ENCODE measurements around the gene SHANK3. TPM values are rescaled to one million over a fixed set of nuclear protein-coding genes. Genes with fewer than 3 reads are reported as not detected.
"Not testable (repeated sequence)": the region's sequence is repeated elsewhere in the genome, so short reads cannot be mapped to it uniquely, and the experiment has no call there.

SHANK3 gene
- total and polyA plus RNA-seq, 2 donors from 2014 or later: 8.8 to 40.5 TPM

GRCh38 chr22:50653256-50653655 lies 19.4 kb upstream of the SHANK3 start:
- FAIRE-seq: no peak
- H3K4me3 ChIP-seq (ENCODE audit: low read length in 3 of 3): no peak overlapping the region
- TF ChIP-seq, protein P1, sequence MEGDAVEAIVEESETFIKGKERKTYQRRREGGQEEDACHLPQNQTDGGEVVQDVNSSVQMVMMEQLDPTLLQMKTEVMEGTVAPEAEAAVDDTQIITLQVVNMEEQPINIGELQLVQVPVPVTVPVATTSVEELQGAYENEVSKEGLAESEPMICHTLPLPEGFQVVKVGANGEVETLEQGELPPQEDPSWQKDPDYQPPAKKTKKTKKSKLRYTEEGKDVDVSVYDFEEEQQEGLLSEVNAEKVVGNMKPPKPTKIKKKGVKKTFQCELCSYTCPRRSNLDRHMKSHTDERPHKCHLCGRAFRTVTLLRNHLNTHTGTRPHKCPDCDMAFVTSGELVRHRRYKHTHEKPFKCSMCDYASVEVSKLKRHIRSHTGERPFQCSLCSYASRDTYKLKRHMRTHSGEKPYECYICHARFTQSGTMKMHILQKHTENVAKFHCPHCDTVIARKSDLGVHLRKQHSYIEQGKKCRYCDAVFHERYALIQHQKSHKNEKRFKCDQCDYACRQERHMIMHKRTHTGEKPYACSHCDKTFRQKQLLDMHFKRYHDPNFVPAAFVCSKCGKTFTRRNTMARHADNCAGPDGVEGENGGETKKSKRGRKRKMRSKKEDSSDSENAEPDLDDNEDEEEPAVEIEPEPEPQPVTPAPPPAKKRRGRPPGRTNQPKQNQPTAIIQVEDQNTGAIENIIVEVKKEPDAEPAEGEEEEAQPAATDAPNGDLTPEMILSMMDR (IDR thresholded peaks at IDR 0.05; ENCODE audit: borderline replicate concordance, extremely low read depth, insufficient read depth): no peak

GRCh38 chr22:50654664-50655063 lies 18.0 kb upstream of the SHANK3 start:
- H3K9ac ChIP-seq (ENCODE audit: low read length in 3 of 3); H3K4me3 ChIP-seq (ENCODE audit: low read length in 3 of 3); DNase-seq; H3K4me1 ChIP-seq (ENCODE audit: control insufficient read depth in 2 of 3, insufficient read depth in 2 of 3, low read depth in 1 of 3, low read length in 3 of 3); H3K27me3 ChIP-seq (ENCODE audit: control insufficient read depth, insufficient read depth, low read length); intact Hi-C loops (cut with DNase I); FAIRE-seq; H3K9me3 ChIP-seq (ENCODE audit: control insufficient read depth in 2 of 3, insufficient read depth in 1 of 3, low read length in 3 of 3); H3K27ac ChIP-seq (ENCODE audit: low read depth in 2 of 2, low read length in 2 of 2); H3K36me3 ChIP-seq (ENCODE audit: control insufficient read depth in 2 of 3, insufficient read depth in 3 of 3, low read length in 3 of 3): not testable (repeated sequence)

More at GRCh38 chr22:50653256-50653655, 19.4 kb upstream of the SHANK3 start:
- Histone ChIP-seq H3K4me1 (ENCODE audit: control insufficient read depth in 2 of 3, insufficient read depth in 2 of 3, low read depth in 1 of 3, low read length in 3 of 3) (peaks cover 0 to 7% (median 7%) of the 10 kb centered on the region in 3 donors), H3K36me3 (ENCODE audit: control insufficient read depth in 2 of 3, insufficient read depth in 3 of 3, low read length in 3 of 3) (no peaks in the 10 kb centered on the region), H3K9me3 (ENCODE audit: control insufficient read depth in 2 of 3, insufficient read depth in 1 of 3, low read length in 3 of 3) (no peaks in the 10 kb centered on the region), H3K9ac (ENCODE audit: low read length in 3 of 3) (no peak overlapping the region), H3K27me3 (ENCODE audit: control insufficient read depth, insufficient read depth, low read length) (no peaks in the 10 kb centered on the region), H3K27ac (ENCODE audit: low read depth in 2 of 2, low read length in 2 of 2) (no peak overlapping the region)
- no peak for DNase-seq
- intact Hi-C loops (cut with DNase I): no loop called here

- DNase-seq (peak; percentile 32 to 82 (median 46)), FAIRE-seq (no peak)
- Histone ChIP-seq H3K36me3 (ENCODE audit: control insufficient read depth in 2 of 3, insufficient read depth in 3 of 3, low read length in 3 of 3) (no peaks in the 10 kb centered on the region), H3K4me3 (ENCODE audit: low read length in 3 of 3) (no peak overlapping the region), H3K27me3 (ENCODE audit: control insufficient read depth, insufficient read depth, low read length) (no peaks in the 10 kb centered on the region), H3K4me1 (ENCODE audit: control insufficient read depth in 2 of 3, insufficient read depth in 2 of 3, low read depth in 1 of 3, low read length in 3 of 3) (peaks cover 0 to 7% (median 7%) of the 10 kb centered on the region in 3 donors), H3K9me3 (ENCODE audit: control insufficient read depth in 2 of 3, insufficient read depth in 1 of 3, low read length in 3 of 3) (no peaks in the 10 kb centered on the region), H3K27ac (ENCODE audit: low read depth in 2 of 2, low read length in 2 of 2) (peak overlapping the region in 1 of 2 donors; percentile 43), H3K9ac (ENCODE audit: low read length in 3 of 3) (no peak overlapping the region)
- intact Hi-C loops (cut with DNase I): no loop called here
- TF ChIP-seq, protein P1 (IDR thresholded peaks at IDR 0.05; ENCODE audit: borderline replicate concordance, extremely low read depth, insufficient read depth): no peak
These were observed 16.2 kb upstream of the SHANK3 start for GRCh38 chr22:50656122-50657070.

DNA sequence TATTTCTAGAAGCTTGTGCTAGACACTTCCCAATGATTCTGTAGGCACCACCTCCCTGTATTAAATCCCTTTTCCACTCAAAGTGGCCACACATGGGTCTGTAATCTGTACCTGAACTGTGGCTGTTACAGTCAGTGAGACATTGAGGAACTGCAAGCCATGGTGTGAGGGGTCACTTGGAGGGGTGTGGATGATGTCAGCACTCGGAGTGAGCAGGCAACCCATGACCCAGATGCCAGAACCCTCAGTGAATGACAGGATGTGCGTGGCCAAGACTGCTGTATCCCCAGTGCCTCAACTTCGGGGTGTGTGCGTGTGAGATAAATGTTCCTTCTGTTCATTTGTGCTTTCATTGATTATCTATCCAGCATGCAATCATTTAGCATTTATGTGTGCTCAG lies 14.7 kb upstream of the SHANK3 start:
- DNase-seq: no peak

GRCh38 chr22:50659711-50660110 lies 12.9 kb upstream of the SHANK3 start:
- FAIRE-seq: not testable (repeated sequence)

More for the DNA sequence above, 14.7 kb upstream of the SHANK3 start:
- no peaks in the 10 kb centered on the region for H3K9me3 ChIP-seq (ENCODE audit: control insufficient read depth in 2 of 3, insufficient read depth in 1 of 3, low read length in 3 of 3)
- TF ChIP-seq, protein P1 (IDR thresholded peaks at IDR 0.05; ENCODE audit: borderline replicate concordance, extremely low read depth, insufficient read depth): no peak
- H3K9ac ChIP-seq (ENCODE audit: low read length in 3 of 3): no peak overlapping the region
- H3K4me3 ChIP-seq (ENCODE audit: low read length in 3 of 3): no peak overlapping the region
- intact Hi-C loops (cut with DNase I): no loop called here
- no peaks in the 10 kb centered on the region for H3K27me3 ChIP-seq (ENCODE audit: control insufficient read depth, insufficient read depth, low read length)
- H3K4me1 ChIP-seq (ENCODE audit: control insufficient read depth in 2 of 3, insufficient read depth in 2 of 3, low read depth in 1 of 3, low read length in 3 of 3): peaks cover 0 to 7% (median 7%) of the 10 kb centered on the region in 3 donors
- H3K27ac ChIP-seq (ENCODE audit: low read depth in 2 of 2, low read length in 2 of 2): no peak overlapping the region
- no peak for FAIRE-seq
- H3K36me3 ChIP-seq (ENCODE audit: control insufficient read depth in 2 of 3, insufficient read depth in 3 of 3, low read length in 3 of 3): no peaks in the 10 kb centered on the region

More at GRCh38 chr22:50659711-50660110, 12.9 kb upstream of the SHANK3 start:
- H3K36me3 ChIP-seq (ENCODE audit: control insufficient read depth in 2 of 3, insufficient read depth in 3 of 3, low read length in 3 of 3); H3K9ac ChIP-seq (ENCODE audit: low read length in 3 of 3); H3K27me3 ChIP-seq (ENCODE audit: control insufficient read depth, insufficient read depth, low read length); H3K9me3 ChIP-seq (ENCODE audit: control insufficient read depth in 2 of 3, insufficient read depth in 1 of 3, low read length in 3 of 3); H3K4me3 ChIP-seq (ENCODE audit: low read length in 3 of 3); H3K27ac ChIP-seq (ENCODE audit: low read depth in 2 of 2, low read length in 2 of 2); DNase-seq; intact Hi-C loops (cut with DNase I); H3K4me1 ChIP-seq (ENCODE audit: control insufficient read depth in 2 of 3, insufficient read depth in 2 of 3, low read depth in 1 of 3, low read length in 3 of 3): not testable (repeated sequence)

All from kidney (tissue), 14 donors.